Type B pancreatic cell (in vitro differentiated cells): ENCODE measurements around the gene IMMT. TPM values are rescaled to one million over a fixed set of nuclear protein-coding genes. Genes with fewer than 3 reads are reported as not detected.
"Not testable (repeated sequence)": the region's sequence is repeated elsewhere in the genome, so short reads cannot be mapped to it uniquely, and the experiment has no call there.

ENCODE experiments used
- DNase-seq: peaks from one replicate; pipeline ENCODE4 v3.0.0; 2021; ENCODE audit warnings: mixed read lengths; ENCODE audit not compliant: unreplicated experiment; ENCODE audit errors: extremely low spot score
- H3K27ac Mint-ChIP-seq: 2 replicates; pipeline ENCODE4 v1.8.0; 2021; ENCODE audit warnings: mild to moderate bottlenecking, mixed read lengths
- H3K27me3 Mint-ChIP-seq: 2 replicates; pipeline ENCODE4 v1.8.0; 2021; ENCODE audit warnings: mixed read lengths
- H3K36me3 Mint-ChIP-seq: 2 replicates; pipeline ENCODE4 v1.8.0; 2021; ENCODE audit warnings: mixed read lengths
- H3K4me1 Mint-ChIP-seq: one replicate; pipeline ENCODE4 v1.8.0; 2021; ENCODE audit warnings: mixed read lengths; ENCODE audit not compliant: unreplicated experiment
- H3K4me3 Mint-ChIP-seq: 2 replicates; pipeline ENCODE4 v1.8.0; 2021; ENCODE audit warnings: mild to moderate bottlenecking, mixed read lengths
- H3K9me3 Mint-ChIP-seq: 2 replicates; pipeline ENCODE4 v1.8.0; 2021; ENCODE audit warnings: mixed read lengths
- CTCF ChIP-seq: fragments of 200-600 bp; sonication (generic); conservative IDR thresholded peaks from 2 replicates; pipeline ENCODE4 v1.5.0; 2021; ENCODE audit warnings: antibody characterized with exemption, mild to moderate bottlenecking
- long read RNA-seq: library from polyadenylated mRNA; unstranded; transcript quantifications from one replicate; pipeline ENCODE4 v2.0.0, GENCODE V29; 2020
- total RNA-seq: library from RNA; stranded (reverse); gene quantifications from 2 replicates; pipeline ENCODE4 v1.2.1, GENCODE V29; 2021; ENCODE audit warnings: low replicate concordance

Gene IMMT
- total RNA-seq: 83.6 and 108 TPM in 2 replicates
- long read RNA-seq, partial matches to known transcripts: 15 of 39 reads
- long read RNA-seq, other reads (novel, unspliced or antisense): 22 of 39 reads

DNA sequence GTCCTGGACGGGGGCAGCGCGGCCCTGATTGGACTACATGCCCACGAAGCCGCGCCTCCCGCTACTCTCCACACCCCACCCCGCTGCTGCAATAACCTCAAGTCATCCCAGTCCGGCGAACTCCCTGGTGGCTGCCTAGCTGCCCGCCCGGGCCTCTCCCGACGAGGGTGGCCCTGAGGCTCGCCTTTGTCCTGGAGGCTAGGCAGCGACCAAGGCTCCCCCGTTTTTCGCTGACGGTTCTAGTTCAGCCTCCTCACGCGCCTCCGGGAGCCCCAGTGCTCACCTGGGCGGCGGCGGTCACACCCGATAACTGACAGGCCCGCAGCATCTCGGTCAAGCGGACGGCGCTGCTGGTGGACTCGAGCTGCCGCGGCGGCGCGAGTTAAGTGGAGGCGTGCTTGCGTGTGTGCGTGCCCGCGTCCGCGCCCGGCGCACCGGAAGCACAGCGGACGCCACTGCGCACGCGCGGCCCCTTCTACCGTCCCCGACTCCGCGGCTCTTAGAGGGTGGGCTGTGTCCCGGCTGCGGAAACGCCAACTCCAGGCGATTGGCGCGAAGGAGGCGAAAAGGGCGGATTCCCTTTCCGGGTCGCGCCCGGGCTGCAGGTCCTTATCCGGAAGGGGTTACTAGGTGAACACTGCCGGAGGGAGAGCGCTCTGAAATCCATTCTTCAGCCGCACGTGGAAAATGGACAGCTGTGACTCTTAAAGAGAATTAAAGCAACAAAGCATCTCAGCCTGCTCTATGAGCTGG, at the start of gene IMMT:
Gene IMMT (minus strand): TSS at position 408 of the 753 bp plus-strand sequence. CDS start 80 bp downstream, at position 328.
- no peak for TF ChIP-seq CTCF
- H3K27me3 Mint-ChIP-seq: no peaks in the 10 kb centered on the region
- H3K27ac Mint-ChIP-seq: peak within 1 kb of the TSS; percentile 97
- peak within 1 kb of the TSS; percentile 97 for H3K4me3 Mint-ChIP-seq
- H3K4me1 Mint-ChIP-seq: peaks cover 37% of the 10 kb centered on the region
- H3K9me3 Mint-ChIP-seq: no peaks in the 10 kb centered on the region
- DNase-seq: peak; percentile 97
- peaks cover 6% of the 10 kb centered on the region for H3K36me3 Mint-ChIP-seq

- peak overlapping the region; percentile 99 for H3K27ac Mint-ChIP-seq
- H3K4me1 Mint-ChIP-seq: peaks cover 16% of the 10 kb centered on the region
- not testable (repeated sequence) for H3K9me3 Mint-ChIP-seq, H3K36me3 Mint-ChIP-seq, DNase-seq, H3K27me3 Mint-ChIP-seq
- peak overlapping the region; percentile 68 for H3K4me3 Mint-ChIP-seq
These were observed 49.5 kb upstream of the IMMT start for GRCh38 chr2:86244781-86245180.

DNA sequence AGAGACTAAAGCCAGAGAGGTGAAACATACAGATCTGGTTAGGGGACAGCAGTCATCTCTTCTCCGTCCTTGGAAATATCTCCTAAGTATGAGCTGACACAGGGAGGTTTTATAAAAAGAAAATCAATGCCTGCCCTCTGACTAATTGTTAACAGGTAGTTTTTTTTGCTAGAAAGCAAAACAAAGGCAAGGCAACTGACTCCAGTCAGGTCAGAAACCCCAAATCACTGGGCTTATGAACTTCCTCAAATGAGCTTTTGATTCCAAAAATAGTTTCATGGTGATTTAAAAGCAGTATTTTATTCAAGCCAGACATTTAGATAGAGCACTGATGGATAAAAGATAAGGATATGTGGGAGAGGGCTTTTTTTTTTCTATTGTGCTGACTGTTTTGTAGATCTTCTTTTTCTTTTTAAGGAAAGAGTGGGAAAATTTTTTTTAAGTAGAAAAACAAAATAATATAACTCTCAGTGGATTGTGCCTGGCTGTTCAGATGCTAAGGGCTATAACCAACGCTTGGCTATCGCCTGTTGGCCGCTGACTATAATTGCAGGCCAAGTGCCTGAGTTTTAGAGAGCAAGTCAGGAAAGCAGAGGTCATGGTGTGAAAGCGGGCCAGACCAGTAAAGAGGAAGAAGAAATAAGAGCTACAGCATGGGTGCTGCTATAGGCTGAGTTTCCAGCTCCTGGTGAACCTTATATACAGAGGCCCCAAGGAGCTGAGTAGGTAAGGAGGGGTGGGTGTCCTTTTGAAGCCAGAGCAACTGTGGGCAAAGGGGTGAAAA, 48.9 kb upstream of the IMMT start:
- no peaks in the 10 kb centered on the region for H3K9me3 Mint-ChIP-seq
- H3K4me1 Mint-ChIP-seq: peaks cover 12% of the 10 kb centered on the region
- H3K4me3 Mint-ChIP-seq: peak overlapping the region; percentile 50
- H3K27ac Mint-ChIP-seq: peak overlapping the region; percentile 99
- no peaks in the 10 kb centered on the region for H3K27me3 Mint-ChIP-seq
- peaks cover 6% of the 10 kb centered on the region for H3K36me3 Mint-ChIP-seq
- DNase-seq: no peak
- TF ChIP-seq CTCF: peak; percentile 48

DNA sequence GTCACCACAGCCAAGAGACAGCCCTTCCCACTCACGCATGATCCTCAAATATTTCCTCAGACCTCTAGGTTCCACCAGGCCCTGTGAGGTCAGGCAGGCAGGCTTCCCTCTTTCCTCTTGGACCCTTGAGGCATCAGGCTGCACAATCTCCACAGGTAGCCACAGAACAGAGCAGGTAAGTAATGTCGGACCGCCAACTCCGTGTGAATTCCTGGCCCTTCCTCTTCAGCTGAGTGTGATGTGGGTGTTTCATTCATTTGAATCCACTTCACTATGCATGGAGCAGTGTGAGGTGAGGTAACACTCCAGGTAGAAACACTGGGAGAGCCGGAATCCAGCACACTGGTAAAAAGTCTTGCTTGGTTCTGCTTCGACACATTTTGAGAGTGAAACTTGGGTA, 48.0 kb upstream of the IMMT start:
- no peak for TF ChIP-seq CTCF
- DNase-seq: no peak
- Mint-ChIP-seq H3K27ac (peak overlapping the region; percentile 39), H3K36me3 (peaks cover 6% of the 10 kb centered on the region), H3K4me1 (peaks cover 12% of the 10 kb centered on the region), H3K27me3 (no peaks in the 10 kb centered on the region), H3K4me3 (no peak overlapping the region), H3K9me3 (no peaks in the 10 kb centered on the region)

DNA sequence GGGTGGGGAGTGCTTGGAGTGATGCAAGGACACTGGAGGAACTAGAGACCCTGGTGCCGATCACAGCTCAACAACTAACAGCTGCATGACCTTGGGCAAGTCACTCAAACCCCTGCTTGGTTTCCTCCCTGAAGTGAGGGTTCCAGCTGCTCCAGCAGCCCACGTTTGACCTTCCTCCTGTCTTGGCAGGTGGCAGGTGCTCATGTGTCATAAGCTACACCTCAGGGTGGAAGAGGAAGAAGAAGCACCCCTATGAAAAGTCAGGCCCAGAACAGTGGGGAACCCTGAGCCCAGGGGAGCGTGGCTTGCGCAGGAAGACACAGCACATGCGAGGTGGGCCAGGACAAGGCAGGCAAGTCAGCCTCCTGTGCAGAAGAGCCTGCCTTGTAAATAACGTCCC, 46.3 kb upstream of the IMMT start:
- Mint-ChIP-seq H3K27me3 (no peaks in the 10 kb centered on the region), H3K4me3 (no peak overlapping the region), H3K36me3 (peaks cover 6% of the 10 kb centered on the region), H3K4me1 (peaks cover 12% of the 10 kb centered on the region), H3K9me3 (no peaks in the 10 kb centered on the region), H3K27ac (peak overlapping the region; percentile 42)
- DNase-seq: no peak
- no peak for TF ChIP-seq CTCF

DNA sequence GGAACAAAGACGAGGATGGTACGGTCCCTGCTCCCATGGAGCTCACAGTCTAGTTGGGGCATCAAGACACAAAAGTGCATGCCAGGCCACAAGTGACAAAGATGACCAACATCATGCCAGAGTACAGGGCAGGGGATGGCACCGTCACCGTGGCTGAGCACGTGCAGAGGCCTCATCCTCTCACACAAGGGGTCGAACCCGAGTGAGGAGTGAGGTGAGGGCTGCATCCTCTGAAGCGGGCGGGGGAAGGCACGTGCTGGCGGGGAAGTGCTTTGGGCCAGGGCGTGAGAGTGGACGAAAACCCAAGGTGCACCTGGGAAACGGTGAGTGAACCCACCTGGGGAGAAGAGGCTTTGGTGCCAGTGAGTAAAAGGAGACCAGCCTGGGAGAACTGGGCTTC, 45.0 kb upstream of the IMMT start:
- H3K27ac Mint-ChIP-seq: peak overlapping the region; percentile 57
- no peaks in the 10 kb centered on the region for H3K27me3 Mint-ChIP-seq
- no peak for TF ChIP-seq CTCF
- H3K36me3 Mint-ChIP-seq: peaks cover 6% of the 10 kb centered on the region
- H3K4me3 Mint-ChIP-seq: no peak overlapping the region
- no peaks in the 10 kb centered on the region for H3K9me3 Mint-ChIP-seq
- H3K4me1 Mint-ChIP-seq: peaks cover 12% of the 10 kb centered on the region
- DNase-seq: no peak
